ENCODE measurements around the gene TRIM29.

The TRIM29 gene

GRCh38 chr11:120116966-120117365 is 20.9 kb downstream of the TRIM29 start:
- H3K4me3 ChIP-seq (ENCODE audit: control insufficient read depth, low read depth, low read length) = no peak overlapping the region
- TF ChIP-seq, protein P1, sequence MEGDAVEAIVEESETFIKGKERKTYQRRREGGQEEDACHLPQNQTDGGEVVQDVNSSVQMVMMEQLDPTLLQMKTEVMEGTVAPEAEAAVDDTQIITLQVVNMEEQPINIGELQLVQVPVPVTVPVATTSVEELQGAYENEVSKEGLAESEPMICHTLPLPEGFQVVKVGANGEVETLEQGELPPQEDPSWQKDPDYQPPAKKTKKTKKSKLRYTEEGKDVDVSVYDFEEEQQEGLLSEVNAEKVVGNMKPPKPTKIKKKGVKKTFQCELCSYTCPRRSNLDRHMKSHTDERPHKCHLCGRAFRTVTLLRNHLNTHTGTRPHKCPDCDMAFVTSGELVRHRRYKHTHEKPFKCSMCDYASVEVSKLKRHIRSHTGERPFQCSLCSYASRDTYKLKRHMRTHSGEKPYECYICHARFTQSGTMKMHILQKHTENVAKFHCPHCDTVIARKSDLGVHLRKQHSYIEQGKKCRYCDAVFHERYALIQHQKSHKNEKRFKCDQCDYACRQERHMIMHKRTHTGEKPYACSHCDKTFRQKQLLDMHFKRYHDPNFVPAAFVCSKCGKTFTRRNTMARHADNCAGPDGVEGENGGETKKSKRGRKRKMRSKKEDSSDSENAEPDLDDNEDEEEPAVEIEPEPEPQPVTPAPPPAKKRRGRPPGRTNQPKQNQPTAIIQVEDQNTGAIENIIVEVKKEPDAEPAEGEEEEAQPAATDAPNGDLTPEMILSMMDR (conservative IDR thresholded peaks at IDR 0.05; ENCODE audit: control insufficient read depth, insufficient read depth, low read depth, low read length) = no peak
- DNase-seq (ENCODE audit: low read depth) = no peak

DNA sequence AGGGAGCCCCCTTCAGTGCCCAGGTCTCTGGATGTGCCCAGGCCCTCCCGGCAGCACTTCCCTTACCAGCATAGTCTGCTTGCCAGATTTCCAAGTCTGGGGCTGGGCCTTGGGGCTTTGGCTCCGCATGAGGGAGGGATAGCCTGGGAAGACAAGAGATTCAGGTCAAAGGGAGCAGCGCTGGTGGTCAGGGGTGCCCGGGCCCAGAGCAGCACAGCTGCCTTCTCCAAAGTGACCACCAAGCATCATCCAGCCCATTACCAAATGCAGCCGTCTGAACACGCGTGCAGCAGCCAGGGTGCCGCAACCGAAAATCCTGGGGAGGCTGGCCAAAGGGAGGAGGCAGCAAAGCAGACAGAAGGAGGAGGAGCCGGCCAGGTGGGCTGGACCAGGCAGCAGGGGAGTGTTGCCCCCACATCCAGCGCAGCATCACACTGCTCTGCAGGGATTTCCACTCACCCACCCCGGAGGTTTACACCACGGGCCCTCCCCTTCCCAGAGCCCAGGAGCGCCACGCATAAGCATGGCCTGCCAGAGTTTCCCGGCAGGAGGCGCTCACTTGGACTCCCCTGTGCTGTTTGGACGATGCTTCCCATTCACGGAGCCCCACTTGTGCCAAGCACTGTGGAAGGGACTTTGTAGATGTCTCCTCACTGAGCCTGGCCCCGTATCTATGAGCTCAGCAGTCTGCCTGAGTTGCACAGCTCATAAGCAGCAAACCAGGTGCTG is 22.5 kb downstream of the TRIM29 start:
- H3K4me3 ChIP-seq (ENCODE audit: control insufficient read depth, low read depth, low read length) = no peak overlapping the region
- DNase-seq (ENCODE audit: low read depth) = peak; percentile 4
- TF ChIP-seq, protein P1 (conservative IDR thresholded peaks at IDR 0.05; ENCODE audit: control insufficient read depth, insufficient read depth, low read depth, low read length) = peak; percentile 20

DNA sequence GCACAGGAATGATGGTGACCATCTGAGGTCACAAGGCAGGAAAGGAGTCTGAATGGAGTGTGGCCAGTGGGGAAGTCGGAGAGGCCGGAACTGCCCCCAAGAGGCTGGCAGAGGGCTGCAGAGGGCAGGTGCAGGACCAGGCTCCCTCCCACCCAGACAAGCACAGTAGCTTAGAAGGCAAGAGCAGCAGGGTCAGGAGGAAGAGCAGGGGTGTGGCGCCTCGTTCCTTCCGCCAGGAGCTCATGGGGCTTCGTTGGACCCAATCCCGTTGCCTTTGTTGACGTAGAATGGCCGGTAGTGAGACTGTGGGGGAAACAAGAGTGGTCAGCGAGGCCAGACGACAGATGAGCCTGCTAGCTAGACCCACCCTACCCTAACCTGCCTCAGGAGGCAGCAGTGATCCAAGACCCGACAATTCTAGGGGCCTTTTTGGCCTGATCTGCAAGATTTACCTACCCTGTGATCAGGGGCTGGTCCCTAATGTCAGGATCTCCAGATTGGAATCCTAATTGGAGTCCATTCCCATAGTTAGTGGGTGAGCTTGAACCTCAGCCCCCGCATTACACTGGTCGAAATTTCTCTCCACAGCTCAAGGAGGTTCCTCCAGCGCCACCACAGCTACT is 25.6 kb downstream of the TRIM29 start:
- no peak for DNase-seq (ENCODE audit: low read depth)
- TF ChIP-seq, protein P1 (conservative IDR thresholded peaks at IDR 0.05; ENCODE audit: control insufficient read depth, insufficient read depth, low read depth, low read length) = no peak
- H3K4me3 ChIP-seq (ENCODE audit: control insufficient read depth, low read depth, low read length) = no peak overlapping the region

GRCh38 chr11:120109531-120109930 is 28.4 kb downstream of the TRIM29 start:
- TF ChIP-seq, protein P1 (conservative IDR thresholded peaks at IDR 0.05; ENCODE audit: control insufficient read depth, insufficient read depth, low read depth, low read length) = no peak
- DNase-seq (ENCODE audit: low read depth) = no peak
- H3K4me3 ChIP-seq (ENCODE audit: control insufficient read depth, low read depth, low read length) = no peak overlapping the region

DNA sequence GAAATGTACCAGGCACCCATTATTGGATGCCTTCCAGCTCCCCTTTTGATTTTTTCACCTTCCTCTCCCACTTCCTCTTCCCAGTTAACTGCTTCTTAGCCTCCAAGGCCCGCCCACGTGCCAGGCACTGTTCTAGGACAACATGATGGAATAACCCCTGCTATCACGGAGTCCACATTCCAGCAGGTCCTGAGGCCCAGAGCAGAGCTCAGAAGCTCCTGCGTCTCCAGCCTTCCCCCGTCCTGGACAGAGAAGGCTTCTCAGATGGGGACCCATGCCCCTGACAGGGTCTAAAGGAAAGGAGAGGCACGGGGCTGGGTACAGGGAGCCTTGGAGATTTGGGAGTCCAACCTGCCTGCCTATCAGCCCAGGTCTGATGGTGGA is 29.1 kb downstream of the TRIM29 start:
- no peak for DNase-seq (ENCODE audit: low read depth)
- TF ChIP-seq, protein P1 (conservative IDR thresholded peaks at IDR 0.05; ENCODE audit: control insufficient read depth, insufficient read depth, low read depth, low read length) = no peak

GRCh38 chr11:120108154-120108784 is 29.6 kb downstream of the TRIM29 start:
- DNase-seq (ENCODE audit: low read depth) = peak; percentile 44
- TF ChIP-seq, protein P1 (conservative IDR thresholded peaks at IDR 0.05; ENCODE audit: control insufficient read depth, insufficient read depth, low read depth, low read length) = peak; percentile 98
- no peak overlapping the region for H3K4me3 ChIP-seq (ENCODE audit: control insufficient read depth, low read depth, low read length)

More for the DNA sequence above, 29.1 kb downstream of the TRIM29 start:
- no peak overlapping the region for H3K4me3 ChIP-seq (ENCODE audit: control insufficient read depth, low read depth, low read length)

All from fibroblast of mammary gland (primary cell).